Measurements from ENCODE around the gene TMEM271.

Gene TMEM271

DNA sequence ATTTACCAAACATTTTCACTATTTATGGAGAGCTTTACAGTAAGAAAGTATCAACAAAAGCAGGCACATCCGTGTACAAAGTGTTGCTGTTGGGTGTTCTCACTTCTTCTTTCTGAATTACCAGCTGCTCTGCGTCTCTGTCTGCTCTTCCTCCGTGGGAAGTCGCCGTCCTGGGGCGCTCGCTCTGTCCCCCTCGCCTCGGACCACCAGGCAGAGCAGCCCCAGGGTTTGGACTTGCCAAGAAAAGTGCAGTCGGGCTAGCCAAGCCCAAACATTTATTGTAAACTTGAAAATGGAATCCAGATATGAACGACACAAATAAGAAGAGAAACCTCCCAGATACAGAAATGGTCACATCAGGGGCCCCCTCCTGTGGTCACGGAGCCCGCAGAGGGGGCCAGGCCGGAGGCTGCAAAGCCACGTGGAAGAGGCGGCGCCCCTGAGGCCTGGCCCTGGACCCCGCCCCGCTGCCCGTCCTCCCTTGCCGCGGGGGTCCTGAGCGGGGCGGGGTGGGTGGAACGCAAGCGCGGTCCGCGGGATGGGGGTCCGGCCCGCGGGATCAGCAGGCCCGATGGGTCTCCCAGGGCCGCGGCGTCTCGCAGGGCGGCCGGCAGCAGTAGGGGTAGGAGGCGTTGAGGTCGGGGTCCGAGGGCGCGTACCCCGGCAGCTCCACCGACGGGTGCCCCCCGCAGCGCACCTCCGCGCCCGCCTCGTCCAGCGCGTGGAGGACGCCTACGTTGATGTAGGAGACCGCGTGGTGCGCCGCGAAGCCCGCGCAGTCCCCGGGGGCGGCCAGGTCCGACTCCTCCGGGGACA is 1.5 kb downstream of the TMEM271 start:
- ChIA-PET POLR2A (ENCODE audit: low non-redundant PET) (no interaction called here), CTCF (no interaction called here)
- DNase-seq (ENCODE audit: low spot score) = no peak
- TF ChIP-seq, protein P1, sequence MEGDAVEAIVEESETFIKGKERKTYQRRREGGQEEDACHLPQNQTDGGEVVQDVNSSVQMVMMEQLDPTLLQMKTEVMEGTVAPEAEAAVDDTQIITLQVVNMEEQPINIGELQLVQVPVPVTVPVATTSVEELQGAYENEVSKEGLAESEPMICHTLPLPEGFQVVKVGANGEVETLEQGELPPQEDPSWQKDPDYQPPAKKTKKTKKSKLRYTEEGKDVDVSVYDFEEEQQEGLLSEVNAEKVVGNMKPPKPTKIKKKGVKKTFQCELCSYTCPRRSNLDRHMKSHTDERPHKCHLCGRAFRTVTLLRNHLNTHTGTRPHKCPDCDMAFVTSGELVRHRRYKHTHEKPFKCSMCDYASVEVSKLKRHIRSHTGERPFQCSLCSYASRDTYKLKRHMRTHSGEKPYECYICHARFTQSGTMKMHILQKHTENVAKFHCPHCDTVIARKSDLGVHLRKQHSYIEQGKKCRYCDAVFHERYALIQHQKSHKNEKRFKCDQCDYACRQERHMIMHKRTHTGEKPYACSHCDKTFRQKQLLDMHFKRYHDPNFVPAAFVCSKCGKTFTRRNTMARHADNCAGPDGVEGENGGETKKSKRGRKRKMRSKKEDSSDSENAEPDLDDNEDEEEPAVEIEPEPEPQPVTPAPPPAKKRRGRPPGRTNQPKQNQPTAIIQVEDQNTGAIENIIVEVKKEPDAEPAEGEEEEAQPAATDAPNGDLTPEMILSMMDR (conservative IDR thresholded peaks at IDR 0.05; ENCODE audit: low read depth) = no peak
- H3K27ac ChIP-seq = no peak overlapping the region

DNA sequence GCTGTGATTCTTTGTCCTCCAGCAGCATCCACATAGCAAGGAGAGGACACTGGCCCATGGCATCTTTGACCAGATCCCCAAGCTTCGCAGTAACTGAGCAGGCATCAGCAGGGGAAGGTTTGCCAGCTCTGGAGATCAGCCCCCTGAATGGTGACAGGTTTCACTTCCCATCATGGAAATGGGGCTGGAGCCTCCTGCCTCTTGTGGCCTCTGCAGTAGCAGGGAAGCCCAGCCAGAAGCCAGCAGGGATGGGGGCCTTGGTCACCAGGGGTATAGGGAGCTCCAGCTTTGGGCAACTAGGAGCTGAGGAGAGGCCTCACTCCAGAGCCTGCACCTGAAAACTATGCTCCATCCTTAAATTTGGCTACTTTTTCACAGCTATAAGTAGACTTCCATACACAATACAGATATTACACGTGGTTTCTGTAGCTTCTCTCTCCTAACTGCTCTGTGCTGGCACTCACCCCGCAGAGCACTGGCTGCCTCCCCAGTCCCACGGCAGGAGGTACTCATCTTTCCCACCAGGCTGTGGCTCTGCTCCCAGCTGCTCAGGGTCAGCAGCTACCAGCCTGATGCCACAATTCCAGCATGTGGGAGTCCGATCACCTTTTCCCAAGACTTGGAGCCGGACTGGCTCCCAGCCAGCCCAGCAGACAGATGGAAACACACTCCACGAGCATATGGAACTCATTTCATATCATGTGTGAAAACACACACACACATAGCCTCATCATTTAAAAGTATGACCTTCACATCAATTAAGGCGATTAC is 2.8 kb downstream of the TMEM271 start:
- POLR2A ChIA-PET (ENCODE audit: low non-redundant PET) = no interaction called here
- TF ChIP-seq, protein P1 (conservative IDR thresholded peaks at IDR 0.05; ENCODE audit: low read depth) = no peak
- CTCF ChIA-PET = no interaction called here
- H3K27ac ChIP-seq = no peak overlapping the region
- no peak for DNase-seq (ENCODE audit: low spot score)

DNA sequence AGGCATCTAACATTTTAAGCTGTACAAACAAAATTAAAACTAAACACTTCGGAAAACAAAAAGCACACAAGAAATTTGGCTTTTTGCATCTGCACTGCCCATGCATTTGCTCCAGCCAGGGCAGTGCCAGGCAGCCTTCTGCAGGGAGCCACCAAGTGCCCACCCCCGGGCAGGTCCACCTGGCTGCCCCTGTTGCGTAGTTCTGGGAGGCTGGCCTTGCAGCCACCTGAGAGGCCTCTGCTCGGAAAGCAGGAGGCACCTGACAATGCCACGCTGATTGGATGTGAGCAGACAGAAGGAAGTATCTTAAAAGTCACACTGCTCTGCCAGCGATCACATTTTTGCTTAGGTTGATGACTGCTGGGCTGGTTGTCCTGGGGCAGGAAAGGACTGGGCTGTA is 3.5 kb downstream of the TMEM271 start:
- DNase-seq (ENCODE audit: low spot score) = no peak
- TF ChIP-seq, protein P1 (conservative IDR thresholded peaks at IDR 0.05; ENCODE audit: low read depth) = no peak
- POLR2A ChIA-PET (ENCODE audit: low non-redundant PET) = no interaction called here
- no peak overlapping the region for H3K27ac ChIP-seq
- CTCF ChIA-PET = no interaction called here

GRCh38 chr4:571838-572572 is 4.1 kb downstream of the TMEM271 start:
- no peak overlapping the region for H3K27ac ChIP-seq
- POLR2A ChIA-PET (ENCODE audit: low non-redundant PET) = no interaction called here
- CTCF ChIA-PET = no interaction called here
- no peak for DNase-seq (ENCODE audit: low spot score)
- TF ChIP-seq, protein P1 (conservative IDR thresholded peaks at IDR 0.05; ENCODE audit: low read depth) = no peak

DNA sequence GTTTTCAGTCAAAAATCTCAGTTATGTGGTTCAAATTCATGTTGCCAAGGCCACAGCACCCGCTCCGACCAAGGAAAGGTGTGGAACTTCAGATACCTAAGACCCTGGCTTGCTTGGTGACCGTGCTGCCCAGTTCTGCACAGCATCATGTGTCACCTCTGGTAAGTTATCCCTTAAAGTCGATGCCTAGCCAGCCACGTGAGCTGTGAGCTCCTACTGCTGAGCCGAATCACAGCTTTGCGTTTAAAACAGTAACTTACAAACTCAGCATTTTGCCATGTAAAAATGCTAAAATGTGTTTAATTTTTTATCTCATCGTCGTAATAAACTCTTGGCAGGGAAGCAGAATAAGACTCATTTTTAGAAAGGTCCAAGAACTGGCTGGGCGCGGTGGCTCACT is 5.3 kb downstream of the TMEM271 start:
- H3K27ac ChIP-seq = no peak overlapping the region
- POLR2A ChIA-PET (ENCODE audit: low non-redundant PET) = no interaction called here
- no peak for DNase-seq (ENCODE audit: low spot score)
- CTCF ChIA-PET = no interaction called here
- TF ChIP-seq, protein P1 (conservative IDR thresholded peaks at IDR 0.05; ENCODE audit: low read depth) = no peak

DNA sequence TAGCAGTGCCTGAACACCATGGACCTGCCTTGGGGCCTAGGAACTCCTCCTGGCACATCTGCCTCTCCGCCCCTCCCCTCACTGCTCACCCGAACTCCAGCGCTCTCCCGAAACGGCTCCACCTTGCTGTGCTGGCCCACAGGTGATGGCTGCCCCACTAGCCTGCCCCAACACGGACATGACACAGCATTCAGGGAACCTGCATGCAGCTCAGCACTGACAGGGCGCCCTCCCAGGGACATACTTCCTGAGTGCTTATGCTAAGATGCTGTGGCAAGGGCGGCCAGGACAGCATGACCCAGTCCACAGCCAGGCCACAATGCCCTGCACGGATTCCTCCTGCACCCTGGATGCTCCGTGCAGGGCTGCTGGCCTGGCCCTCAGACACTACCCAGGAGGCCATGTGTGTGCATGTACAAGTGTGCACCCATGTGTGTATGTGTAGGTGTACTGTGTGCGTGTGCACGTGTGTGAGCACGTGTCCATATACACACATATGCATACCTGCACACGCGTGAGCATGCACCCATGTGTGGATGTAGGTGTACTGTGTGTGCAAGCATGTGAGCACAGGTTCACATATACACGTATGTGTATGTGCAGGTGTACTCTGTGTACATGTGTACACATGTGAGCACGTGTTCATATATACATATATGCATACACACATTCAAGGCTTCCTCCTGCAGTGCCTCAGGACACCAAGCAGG is 6.0 kb downstream of the TMEM271 start:
- no peak overlapping the region for H3K27ac ChIP-seq
- no peak for DNase-seq (ENCODE audit: low spot score)
- POLR2A ChIA-PET (ENCODE audit: low non-redundant PET) = no interaction called here
- TF ChIP-seq, protein P1 (conservative IDR thresholded peaks at IDR 0.05; ENCODE audit: low read depth) = no peak
- CTCF ChIA-PET = no interaction called here

Measured in RWPE1 (cell line).